HG02884 (cell line): Measurements from ENCODE around the gene PRPF40B.

Experiments used
- ATAC-seq: cut with Tn5 transposase; IDR thresholded peaks from one replicate; pipeline ENCODE4 v1.9.1; 2021; ENCODE audit warnings: mild to moderate bottlenecking, moderate library complexity; ENCODE audit not compliant: unreplicated experiment

Gene PRPF40B

GRCh38 chr12:49635036-49635435, 11.7 kb downstream of the PRPF40B start:
- ATAC-seq = no peak

DNA sequence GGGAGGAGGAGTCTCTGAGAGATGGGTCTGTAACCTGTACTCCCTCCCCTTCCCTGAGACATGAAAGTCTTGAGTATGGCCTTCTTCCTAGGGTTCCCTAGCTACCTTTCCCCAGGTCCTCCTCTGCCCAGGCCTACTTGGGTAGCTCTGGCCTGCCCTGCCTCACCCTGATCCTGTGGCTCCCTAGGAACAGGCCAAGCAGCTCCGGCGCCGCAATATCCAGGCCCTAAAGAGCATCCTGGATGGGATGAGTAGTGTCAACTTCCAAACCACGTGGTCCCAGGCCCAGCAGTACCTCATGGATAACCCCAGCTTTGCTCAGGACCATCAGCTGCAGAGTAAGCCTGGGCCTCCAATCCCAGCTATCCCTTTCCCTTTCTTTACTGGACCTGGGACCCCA, 12.3 kb downstream of the PRPF40B start:
- ATAC-seq = no peak

- no peak for ATAC-seq
Measured at GRCh38 chr12:49636574-49636973, 13.2 kb downstream of the PRPF40B start.

DNA sequence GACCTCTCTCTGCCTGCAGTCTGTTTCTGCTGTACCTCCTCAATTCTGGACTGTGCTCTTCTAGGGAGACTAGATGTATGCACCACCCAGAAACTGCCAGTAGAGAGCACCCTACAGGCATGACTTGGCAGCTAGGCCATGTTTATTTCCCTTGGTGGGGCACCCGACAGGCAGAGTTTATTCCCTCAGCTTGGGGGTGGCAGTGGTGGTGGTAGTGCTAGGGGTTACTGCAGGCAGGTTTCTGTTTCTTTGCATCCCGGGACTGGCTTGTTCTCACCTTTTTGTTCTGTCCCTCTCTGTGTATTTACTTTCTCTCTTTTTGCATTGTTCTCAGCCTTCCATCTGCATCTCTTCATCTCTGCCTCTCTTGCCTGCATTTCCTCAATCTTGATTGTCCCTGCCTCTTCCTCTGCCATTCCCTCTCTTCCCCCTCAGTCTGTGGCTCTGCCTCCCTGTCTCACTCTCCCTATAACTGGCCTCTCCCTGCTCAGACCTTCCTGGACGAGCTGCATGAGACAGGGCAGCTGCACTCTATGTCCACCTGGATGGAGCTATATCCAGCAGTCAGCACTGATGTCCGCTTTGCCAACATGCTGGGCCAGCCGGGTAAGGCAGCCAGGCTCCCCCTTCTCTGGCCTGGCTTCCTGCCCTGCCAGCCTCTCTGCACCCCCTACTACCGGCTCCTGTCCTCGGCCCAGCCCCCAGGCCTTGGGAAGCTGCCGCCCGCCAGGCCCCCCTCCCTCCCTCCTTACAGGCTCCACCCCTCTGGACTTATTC, 13.8 kb downstream of the PRPF40B start:
- no peak for ATAC-seq

- no peak for ATAC-seq
Measured at GRCh38 chr12:49641748-49642369, 18.5 kb downstream of the PRPF40B start.

- ATAC-seq = no peak
Measured at GRCh38 chr12:49642370-49642802, 19.0 kb downstream of the PRPF40B start.

GRCh38 chr12:49643135-49643534, 19.8 kb downstream of the PRPF40B start:
- ATAC-seq = no peak

DNA sequence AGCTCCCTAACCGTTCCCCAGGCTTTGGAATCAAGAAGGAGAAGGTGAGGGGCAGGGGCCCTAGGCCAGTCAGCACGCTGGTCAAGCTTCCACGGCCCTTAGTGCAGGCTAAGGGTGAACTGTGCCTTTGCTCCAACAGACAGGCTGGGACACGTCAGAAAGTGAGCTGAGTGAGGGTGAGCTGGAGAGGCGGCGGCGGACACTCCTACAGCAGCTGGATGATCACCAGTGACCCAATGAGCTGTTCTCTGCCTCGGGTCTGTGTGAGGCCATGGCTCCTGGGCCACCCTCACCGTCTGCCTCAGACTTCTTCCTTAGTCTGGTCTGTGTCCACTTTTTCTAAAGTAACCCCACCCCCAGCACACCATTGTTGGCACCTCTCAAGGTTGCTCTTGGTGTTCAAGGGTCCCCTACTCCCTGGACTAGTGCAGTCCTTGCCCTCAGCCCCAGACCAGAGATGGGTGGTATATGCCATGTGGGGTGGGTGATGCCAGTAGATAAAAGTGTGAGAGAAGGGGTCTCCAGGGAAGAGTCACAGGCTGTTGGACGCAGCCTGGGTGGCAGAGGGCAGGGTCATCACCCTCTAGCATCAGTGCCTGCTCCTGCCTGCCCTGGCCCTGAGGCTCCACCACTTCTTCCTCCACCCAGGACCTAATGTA, 20.7 kb downstream of the PRPF40B start:
- ATAC-seq = no peak

DNA sequence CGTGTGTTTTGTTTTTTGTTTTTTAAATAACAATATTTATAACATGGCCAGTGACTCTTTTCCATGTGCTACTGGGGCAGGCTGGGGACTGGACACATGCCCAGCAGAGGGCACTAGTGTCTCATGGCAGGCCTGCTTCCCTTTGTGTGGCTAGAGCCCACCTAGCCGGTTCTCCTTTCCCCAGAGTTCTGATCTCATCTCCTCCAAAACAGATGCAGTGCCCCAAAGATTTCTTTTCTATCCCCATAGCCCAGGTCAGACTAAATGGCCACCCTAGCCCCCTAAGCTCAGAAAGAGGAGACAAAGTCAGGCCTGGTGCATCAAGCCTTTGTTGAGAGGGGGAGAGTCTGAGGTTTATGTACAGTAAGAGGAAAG, 21.2 kb downstream of the PRPF40B start:
- no peak for ATAC-seq

GRCh38 chr12:49645146-49646039, 22.0 kb downstream of the PRPF40B start:
- no peak for ATAC-seq

- no peak for ATAC-seq
Measured at GRCh38 chr12:49646331-49646830, 23.0 kb downstream of the PRPF40B start.

GRCh38 chr12:49646871-49647654, 23.7 kb downstream of the PRPF40B start:
- ATAC-seq = no peak

DNA sequence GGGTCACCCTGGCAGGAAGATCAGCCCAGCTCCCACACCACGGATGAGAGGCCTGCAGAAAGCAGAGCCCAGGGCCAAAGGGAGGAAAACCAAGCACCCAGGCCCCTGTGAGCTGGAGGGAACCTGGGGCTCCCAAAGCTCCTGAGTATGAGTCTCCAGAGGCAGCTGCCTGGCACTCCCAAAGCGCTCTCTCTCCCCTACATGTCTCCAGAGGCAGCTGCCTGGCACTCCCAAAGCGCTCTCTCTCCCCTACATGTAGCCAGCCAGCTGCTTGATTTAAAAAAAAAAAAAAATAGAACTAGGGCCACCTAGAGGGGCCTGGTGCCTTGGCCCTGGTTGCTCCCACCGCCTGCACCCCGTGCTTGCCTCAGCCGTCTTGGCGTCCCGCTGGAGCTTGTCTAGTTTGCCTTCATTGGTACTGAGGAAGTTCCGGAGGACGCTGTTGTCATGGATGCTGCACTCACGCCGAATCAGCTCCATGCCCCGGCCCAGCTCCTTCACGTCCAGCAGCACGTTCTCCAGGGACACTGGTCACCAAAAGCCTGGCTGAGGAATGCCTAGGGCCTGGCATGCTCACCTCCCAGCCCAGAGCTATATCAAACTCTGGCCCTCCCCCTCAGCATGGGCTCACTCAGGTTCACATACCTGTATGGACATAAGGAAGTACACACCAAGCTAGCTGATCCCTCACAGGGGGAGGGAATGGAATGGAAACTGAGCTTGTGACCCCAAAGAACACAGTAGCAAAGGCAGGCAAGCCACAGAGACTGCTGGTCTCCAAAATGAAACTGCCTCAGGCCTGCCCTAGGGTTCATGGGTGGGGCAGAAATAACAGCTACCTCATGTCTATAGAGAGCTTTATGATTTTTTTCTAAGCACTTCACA, 24.7 kb downstream of the PRPF40B start:
- ATAC-seq = no peak

DNA sequence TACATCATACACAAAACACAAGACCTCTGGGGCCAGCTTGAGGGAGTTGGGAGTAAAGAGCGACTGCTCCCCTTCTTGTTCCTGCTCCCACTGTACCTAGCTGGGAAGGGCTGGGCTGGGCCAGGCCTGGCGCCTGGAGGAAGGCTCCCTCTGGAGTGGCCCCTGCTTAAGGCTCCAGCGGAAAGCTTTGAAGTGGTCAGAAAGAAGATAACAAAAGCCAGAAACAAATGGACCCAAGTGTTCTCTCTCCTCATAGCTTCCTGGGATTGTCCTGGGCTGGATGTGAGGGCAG, 25.3 kb downstream of the PRPF40B start:
- ATAC-seq = no peak

- ATAC-seq = no peak
Measured at GRCh38 chr12:49649445-49649844, 26.1 kb downstream of the PRPF40B start.

DNA sequence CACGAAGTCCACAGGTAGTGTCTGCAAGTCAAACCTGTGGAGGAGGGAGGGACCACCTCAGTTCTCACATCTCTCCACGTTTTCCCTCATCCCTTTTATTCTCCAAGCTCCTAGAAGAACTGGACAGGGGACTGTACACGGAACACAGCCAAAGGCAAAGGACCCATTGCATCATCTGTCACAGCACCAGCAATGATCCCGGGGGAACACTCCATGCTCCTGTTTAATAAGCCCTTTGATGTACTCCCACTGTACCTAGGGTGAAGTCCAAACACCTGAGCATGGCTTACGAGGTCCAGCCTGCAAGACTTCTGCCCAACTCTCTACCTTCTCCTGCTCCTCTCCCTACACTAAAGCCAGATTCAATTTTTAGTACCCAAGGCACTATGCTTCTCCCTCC, 26.5 kb downstream of the PRPF40B start:
- no peak for ATAC-seq

DNA sequence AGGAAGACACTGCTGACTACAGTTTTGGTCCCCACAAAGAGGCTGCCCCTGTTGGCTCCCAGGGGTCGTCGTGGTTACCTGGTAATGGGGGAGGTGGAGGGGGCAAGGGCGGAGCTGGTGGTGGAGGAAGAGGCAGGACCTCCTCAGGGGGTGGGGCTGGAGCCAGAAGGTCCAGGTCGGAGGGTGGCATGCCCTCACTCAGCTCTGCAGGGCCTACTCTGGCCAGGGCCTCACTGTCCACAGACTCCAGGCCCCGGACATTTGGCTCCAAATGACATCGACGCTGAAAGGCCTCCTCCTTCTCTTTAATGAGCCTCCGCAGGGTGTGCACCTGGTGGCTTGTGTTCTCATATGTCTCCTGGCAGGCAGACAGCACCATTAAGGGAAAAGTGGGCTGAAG, 28.5 kb downstream of the PRPF40B start:
- no peak for ATAC-seq

DNA sequence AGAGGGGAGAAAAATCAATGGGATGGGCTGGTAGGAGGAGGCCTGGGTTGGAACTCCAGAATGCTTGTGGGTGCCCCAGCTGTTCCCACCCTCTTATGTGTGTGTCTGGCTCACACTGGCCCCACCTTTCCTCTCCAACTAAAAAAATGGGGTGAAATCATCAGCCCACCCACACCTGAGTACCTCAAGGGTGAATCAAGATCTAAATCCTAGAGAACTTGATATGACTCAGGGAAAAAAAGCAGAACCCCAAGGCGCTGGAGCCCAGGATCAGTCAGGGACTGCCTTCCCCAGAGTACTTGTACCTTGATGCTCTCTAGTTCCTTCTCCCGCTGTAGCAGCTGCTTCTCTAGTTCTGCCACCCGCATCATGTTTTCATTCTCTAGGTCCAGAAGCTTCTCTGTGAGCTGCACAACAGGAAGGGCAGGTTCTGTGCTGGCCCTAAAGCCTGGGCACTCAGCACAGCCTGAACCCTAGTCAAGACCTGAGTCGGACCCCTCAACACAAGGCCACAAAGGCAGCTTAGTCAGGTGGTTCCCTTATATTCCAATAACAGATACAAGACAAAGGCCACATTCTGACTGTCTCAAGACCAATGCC, 29.7 kb downstream of the PRPF40B start:
- no peak for ATAC-seq

DNA sequence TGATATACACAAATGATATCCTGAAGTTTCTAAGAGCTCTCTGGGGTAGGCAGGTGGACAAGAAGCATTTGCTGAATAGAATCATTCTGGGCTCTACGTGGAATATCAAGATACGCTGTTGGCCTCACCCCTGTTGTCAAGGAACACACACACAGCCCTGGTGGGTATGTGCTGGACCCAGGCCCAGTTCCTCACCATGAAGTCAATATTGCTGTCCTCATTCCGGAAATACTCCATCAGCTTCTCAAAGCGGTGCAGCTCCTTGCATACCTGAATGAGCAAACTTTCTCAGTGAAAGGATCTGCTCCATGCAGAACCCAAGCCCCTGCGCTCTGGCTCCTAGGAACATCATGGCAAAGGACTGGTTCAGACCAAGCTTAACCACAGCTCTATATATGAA, 31.4 kb downstream of the PRPF40B start:
- ATAC-seq = no peak
